NCI-H446 treated with DMSO at 0.1 percent for 48 hours (cell line): ENCODE data around the gene SCGB3A2.

Experiments used
- DNase-seq: peaks from one replicate; lab custom pipeline; 2025; lab: John Stamatoyannopoulos, UW

The SCGB3A2 gene, protein sequence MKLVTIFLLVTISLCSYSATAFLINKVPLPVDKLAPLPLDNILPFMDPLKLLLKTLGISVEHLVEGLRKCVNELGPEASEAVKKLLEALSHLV

GRCh38 chr5:147878066-147878759 is at the start of gene SCGB3A2:
SCGB3A2 (plus strand) TSS chr5:147878711; CDS start chr5:147878804, 93 bp downstream.
- no peak for DNase-seq

GRCh38 chr5:147830035-147830434 is 48.5 kb upstream of the SCGB3A2 start:
- no peak for DNase-seq

DNA sequence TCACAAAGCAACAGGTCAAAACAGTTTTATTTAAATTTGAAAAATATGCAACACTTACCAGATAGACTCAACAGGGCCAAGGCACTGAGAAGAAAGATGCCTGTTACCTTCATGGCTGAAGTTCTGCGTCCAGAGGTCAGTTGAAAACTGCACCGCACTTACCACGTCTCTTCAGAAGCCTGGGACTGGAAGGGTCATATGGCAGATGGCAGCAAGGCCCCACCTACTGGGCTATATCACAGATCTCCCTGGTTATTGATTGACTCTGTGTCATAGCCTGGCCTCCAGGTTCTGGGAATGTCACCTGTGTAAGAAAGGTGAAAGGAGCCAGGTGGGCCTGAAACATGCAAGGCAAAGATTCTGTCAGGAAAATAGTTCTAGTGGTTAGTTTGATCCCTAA is 47.0 kb upstream of the SCGB3A2 start, which contains the start of gene SPINK1:
TSS of gene SPINK1 (minus strand) at position 207 of the 400 bp plus-strand sequence. CDS start at position 113, 94 bp downstream.
- no peak for DNase-seq

DNA sequence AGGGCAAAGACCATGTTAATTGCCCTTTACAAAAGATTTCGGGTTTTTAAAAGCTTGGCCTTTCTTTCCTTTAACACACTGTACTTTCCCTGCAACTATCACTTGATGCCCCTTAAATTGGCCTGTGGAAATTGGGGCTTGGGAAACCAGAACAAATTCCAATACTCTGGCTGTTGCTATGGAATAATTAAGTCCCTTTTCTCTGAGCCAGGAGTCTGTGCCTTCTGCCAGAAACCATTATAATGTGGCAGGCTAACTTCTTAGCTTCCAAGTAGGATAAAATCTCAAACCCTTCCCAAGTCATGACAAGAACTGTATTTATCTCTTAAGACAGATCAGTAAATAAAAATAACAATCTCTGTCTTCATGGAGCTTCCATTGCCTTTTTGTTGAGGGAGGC is 46.0 kb upstream of the SCGB3A2 start:
- no peak for DNase-seq

- DNase-seq = no peak
Measured at GRCh38 chr5:147835386-147835798, 43.1 kb upstream of the SCGB3A2 start.

- DNase-seq = no peak
Measured at GRCh38 chr5:147836439-147836838, 42.1 kb upstream of the SCGB3A2 start.

DNA sequence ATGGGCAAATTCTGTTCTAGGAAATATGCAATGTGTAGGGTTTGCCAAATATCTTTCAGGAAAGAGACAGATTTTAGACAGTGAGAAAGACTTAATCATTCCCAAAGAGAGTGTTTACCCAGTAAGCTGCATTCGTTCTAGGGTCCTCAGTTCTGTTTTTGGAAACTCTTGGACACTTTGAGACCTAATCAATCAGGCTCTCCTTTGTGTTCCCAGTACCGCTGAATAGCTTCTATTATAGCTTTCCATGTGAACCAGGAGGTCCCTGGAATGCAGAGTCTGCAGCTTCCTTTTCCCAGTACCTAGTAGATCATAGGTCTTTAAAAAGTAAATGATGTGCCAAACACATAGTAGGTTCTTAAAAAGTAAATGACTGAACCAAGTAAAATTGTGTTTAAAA is 35.6 kb upstream of the SCGB3A2 start:
- DNase-seq = no peak

DNA sequence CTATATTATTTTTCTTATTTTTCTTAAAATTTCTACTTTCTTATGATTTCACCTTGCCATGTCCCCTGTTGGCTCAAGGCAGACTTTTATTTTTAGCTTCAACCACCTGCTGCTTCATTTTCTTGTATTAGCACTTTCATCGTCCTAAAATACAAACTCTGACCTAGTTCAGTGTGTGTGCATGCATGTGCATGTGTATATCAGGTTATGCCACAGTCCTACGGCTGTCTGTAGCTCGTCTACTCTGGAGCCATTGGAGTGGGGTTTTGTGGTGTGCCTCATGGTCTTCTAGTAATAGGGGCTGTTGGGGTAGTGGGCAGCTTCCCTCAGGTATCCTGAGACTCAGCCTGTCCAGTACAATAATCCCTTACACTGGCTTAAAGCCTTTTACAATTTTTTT is 33.7 kb upstream of the SCGB3A2 start:
- no peak for DNase-seq

- DNase-seq = no peak
Measured at GRCh38 chr5:147845618-147846017, 32.9 kb upstream of the SCGB3A2 start.

GRCh38 chr5:147849226-147849625 is 29.3 kb upstream of the SCGB3A2 start:
- DNase-seq = no peak

DNA sequence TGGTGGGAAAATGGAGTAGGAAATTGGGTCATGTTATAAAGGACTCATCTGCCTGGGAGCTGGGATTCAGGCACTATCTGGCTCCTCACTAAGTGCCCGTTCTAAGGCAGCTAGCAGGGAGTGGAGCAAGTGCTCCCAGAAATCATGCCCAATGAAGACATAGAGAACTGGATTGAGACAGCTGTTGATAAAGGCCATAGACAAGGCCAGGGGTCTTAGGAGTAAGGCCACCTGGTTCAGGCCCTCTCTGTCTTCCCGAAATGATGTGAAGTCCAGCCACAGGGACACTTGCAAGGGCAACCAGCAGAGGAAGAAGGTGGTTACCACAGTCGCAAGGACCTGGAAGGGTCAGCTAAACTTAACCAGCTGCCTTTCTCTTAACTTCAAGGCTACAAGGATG is 26.9 kb upstream of the SCGB3A2 start:
- no peak for DNase-seq

DNA sequence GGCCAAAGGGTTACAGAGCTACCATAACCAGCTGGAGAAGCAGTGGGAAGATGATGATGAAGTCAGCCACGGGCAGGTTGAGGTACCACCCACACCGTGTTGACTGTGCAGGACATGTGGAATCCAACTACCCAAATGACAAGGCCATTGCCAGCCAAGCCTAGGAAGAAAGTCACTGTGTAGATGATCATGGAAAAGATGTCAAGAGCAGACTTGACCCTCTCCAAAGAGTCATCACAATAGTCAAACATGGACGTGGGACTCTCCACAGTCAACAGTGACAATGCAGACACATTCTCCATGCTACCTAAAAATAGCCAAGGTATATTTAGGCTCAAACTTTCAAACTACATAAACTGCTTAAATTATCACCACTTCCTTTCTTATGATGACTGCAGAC is 26.1 kb upstream of the SCGB3A2 start:
- no peak for DNase-seq

GRCh38 chr5:147853372-147853987 is 25.0 kb upstream of the SCGB3A2 start:
- DNase-seq = no peak

DNA sequence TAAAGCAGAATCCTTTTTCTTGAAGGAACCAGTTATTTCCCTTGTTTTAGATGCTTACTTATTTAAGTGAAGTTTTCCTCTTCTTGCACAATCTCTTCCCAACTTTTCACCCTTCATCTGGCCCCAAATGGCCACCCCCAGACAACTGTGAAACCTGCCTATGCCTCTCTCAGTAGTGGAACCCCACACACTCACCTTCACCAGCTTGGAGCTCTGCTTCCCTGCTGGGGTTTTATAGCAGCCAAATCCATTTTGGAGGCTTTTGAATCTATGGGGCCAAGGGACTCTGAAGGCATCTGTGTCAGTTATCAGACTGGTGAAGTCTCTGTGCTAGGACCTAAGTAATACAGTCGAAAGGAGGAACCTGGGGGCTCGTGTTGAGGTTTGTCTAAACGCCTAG is 24.2 kb upstream of the SCGB3A2 start:
- DNase-seq = no peak

GRCh38 chr5:147854894-147855773 is 23.4 kb upstream of the SCGB3A2 start:
- no peak for DNase-seq

DNA sequence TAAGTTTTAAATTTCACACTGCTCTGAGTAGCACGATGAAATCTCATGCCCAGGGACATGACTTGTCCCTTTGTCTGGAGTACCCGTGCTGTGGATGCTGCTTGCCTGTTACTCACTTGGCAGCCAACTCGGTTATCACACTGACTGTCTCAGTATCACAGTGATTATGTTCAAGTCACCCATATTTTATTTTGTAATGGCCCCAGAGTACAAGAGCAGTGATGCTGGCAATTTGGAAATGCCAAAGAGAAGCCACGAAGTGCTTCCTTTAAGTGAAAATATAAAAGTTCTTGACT is 22.8 kb upstream of the SCGB3A2 start:
- no peak for DNase-seq

DNA sequence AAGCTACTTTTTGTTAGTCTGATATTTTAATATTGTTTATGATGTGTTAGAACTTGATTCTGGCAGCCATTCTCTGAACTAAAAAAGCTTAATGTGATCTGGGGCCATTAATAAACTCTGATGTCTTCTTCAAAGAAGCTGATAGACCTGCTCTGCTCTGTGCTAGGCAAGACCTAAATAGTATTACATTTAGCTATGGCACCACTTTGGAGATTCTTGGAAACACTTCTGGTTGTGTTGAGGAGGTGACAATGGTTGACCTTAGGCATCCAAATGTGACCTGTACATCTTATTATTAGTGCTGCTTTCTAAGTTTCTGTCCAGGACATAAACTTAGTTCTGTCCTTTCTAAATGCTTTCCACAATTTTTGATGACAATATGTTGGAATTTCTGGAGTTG is 21.7 kb upstream of the SCGB3A2 start:
- no peak for DNase-seq

- DNase-seq = no peak
Measured at GRCh38 chr5:147857302-147858129, 21.0 kb upstream of the SCGB3A2 start.

GRCh38 chr5:147858565-147858964 is 19.9 kb upstream of the SCGB3A2 start:
- no peak for DNase-seq

GRCh38 chr5:147859962-147860640 is 18.4 kb upstream of the SCGB3A2 start:
- no peak for DNase-seq

GRCh38 chr5:147860641-147861025 is 17.9 kb upstream of the SCGB3A2 start:
- DNase-seq = no peak
